Stromal cell of bone marrow (primary cell): Measurements from ENCODE around the gene SMIM28.

Experiments used
- DNase-seq: peaks from one replicate; pipeline ENCODE4 v3.0.0-alpha.2; 2012; ENCODE audit warnings: low read depth

SMIM28 gene

DNA sequence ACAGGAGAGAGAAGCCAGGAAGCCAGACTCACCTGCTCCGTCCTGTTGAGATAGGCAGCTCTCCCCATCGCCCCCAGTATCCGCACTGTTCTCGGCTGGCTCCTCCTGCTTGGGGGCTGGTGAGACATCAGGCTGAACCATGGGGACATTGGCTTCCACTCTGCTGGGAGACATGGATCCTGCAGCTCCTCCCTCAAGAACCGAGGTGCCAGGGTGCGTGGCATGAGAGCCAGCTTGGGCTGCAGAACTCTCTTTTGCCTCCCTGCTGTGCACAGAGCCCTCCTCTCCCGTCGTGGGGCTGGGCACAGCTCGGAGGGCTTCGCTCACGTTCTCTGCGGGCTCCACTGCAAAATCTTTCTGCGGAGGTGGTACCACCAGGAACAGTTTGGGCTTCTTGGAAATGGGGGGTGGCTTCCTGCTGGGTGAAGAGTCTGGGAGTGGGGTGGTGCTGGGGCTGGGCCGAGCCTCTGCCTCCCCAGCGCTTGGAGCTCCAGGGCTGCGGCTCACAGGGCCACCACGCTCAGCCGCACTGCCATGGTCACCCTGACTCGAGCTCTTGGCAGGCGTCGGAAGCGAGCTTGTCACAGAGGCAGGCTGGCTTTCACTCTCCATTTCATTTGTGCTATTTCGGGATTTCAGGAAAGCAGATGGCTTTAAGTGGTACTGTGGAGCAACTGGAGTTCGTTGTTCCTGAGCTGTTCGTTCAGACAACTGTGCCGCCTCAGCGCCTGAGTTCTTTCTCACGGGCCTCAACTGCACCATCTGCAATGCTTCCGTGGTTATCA is 52.8 kb downstream of the SMIM28 start:
- no peak for DNase-seq

DNA sequence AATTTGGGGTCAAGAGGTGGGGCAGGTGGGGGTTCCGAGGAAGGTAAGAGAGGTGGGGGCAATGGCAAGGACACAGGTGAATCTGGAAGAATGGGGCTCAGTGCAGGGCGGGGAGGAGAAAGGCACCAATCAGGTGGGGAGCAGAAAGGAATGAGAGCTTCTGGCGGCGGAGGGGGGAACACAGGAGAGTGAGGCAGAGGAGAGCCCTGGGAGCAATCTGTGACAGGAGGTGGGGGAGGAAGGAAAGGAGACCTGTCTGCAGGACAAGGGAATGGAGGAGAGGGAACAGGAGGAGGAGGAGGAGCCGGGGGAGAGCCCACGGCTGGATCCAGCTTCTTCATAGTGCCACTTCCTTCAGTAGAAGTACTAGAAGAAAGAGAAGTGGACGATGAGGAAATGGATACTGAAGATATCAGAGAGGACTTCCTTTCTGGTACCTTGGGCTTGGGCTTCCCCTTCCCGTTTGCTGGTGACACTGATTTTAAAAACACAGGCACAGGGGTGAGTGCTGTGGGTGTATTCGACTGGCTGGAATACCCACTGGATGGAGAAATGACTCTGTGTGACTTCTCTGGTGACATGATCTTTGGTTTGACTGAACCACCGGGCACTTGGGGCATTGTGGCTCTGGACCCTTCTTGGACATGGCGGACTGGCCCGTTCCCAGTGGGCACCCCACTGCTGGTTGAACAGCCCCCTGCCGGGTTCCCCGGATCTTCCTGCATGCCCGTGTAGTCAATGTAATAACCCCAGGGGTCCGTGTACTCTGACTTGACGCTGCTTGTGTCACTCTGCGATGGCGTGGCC is 53.8 kb downstream of the SMIM28 start:
- DNase-seq, result no peak

DNA sequence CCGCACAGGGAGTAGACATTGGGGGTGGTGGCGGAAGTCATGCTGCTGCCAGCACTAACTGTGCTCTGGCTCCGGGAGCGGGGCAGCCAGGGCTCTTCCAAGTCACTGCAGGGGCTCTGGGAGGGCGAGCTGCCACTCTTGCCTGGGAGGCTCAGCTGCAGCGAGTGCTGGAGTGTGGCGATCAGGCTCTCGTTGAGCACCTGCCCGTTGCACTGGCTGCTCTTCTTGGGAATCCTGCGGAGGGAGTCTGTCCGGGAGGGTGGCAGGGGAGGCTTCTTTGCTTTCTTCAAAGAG is 54.3 kb downstream of the SMIM28 start:
- no peak for DNase-seq
